DOHH2 (cell line): ENCODE measurements around the gene DPH3.

Source experiments
- CTCF ChIP-seq: fragments of 200-600 bp; sonication (generic); IDR thresholded peaks from one replicate; pipeline ENCODE4 v1.5.1; 2014; ENCODE audit warnings: antibody characterized with exemption, mild to moderate bottlenecking, low read depth, low read length; ENCODE audit not compliant: poor library complexity, severe bottlenecking
- EZH2phosphoT487 ChIP-seq: fragments of 200-600 bp; sonication (generic); IDR thresholded peaks from 2 replicates; pipeline ENCODE4 v1.6.1; 2017; ENCODE audit warnings: borderline replicate concordance, mild to moderate bottlenecking, antibody characterized with exemption, low read length, moderate library complexity, mixed read lengths

- TF ChIP-seq CTCF (no peak), EZH2phosphoT487 (no peak)
Measured at GRCh38 chr3:16240229-16241023, 24.3 kb downstream of the DPH3 start.
